Measurements from ENCODE around the gene CAMKMT.

The CAMKMT gene

GRCh38 chr2:44562737-44563136, 201.0 kb downstream of the CAMKMT start:
- DNase-seq (ENCODE audit: low read depth, low spot score), result no peak
- TF ChIP-seq CTCF (IDR thresholded peaks at IDR 0.05; ENCODE audit: insufficient read depth, low read length, missing control alignments), result no peak
- no peak overlapping the region for H3K4me3 ChIP-seq (ENCODE audit: low read depth, low read length)
- POLR2A ChIA-PET, result no interaction called here
- CTCF ChIA-PET, result no interaction called here

DNA sequence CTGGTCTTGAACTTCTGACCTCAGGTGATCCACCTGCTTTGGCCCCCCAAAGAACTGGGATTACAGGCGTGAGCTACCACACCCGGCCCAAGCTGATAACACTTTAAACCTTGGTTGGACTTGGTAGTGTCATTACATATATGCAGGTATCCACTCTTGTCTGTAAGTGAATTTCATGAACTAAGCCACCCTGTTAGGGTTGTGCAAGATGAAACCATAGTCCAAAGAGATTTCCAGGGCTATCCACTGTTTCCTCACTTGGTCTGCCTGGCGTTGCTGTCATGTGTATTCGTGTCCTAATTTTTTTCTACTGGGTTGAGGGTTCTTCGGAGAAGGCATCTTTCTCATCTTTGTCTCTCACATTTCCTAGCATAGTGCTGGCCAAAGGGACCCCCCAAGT, 203.0 kb downstream of the CAMKMT start:
- no peak for DNase-seq (ENCODE audit: low read depth, low spot score)
- ChIA-PET POLR2A (no interaction called here), CTCF (no interaction called here)
- no peak overlapping the region for H3K4me3 ChIP-seq (ENCODE audit: low read depth, low read length)
- no peak for TF ChIP-seq CTCF (IDR thresholded peaks at IDR 0.05; ENCODE audit: insufficient read depth, low read length, missing control alignments)

- ChIA-PET CTCF (interaction anchor here (1.2 kb wide), 1 partner anchor 8 kb away, joined by 5 read pairs; no protein-coding TSS in a partner anchor), POLR2A (no interaction called here)
- no peak for DNase-seq (ENCODE audit: low read depth, low spot score)
- no peak for TF ChIP-seq CTCF (IDR thresholded peaks at IDR 0.05; ENCODE audit: insufficient read depth, low read length, missing control alignments)
- no peak overlapping the region for H3K4me3 ChIP-seq (ENCODE audit: low read depth, low read length)
These were observed 204.3 kb downstream of the CAMKMT start for GRCh38 chr2:44566059-44566458.

DNA sequence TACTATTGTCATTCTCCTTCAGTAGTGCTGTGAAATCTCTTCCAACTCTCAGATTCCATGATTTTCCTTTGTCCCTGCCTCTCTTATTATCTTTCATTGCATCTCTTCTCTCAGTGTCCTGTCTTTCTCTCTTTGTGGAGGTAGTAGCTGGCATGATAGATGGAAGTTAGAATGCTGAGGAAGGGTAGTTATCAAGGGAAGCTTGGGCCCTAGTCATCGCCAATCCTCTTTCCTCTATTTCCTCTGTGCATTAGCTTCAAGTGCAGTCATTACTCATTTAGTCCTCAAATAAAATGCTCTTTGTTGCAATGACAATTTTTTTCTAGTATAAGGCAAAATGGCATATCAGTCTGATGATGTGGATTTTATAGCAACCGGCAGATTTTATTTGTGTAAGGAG, 207.7 kb downstream of the CAMKMT start:
- no peak overlapping the region for H3K4me3 ChIP-seq (ENCODE audit: low read depth, low read length)
- CTCF ChIA-PET, result no interaction called here
- TF ChIP-seq CTCF (IDR thresholded peaks at IDR 0.05; ENCODE audit: insufficient read depth, low read length, missing control alignments), result no peak
- DNase-seq (ENCODE audit: low read depth, low spot score), result no peak
- POLR2A ChIA-PET, result no interaction called here

- TF ChIP-seq CTCF (IDR thresholded peaks at IDR 0.05; ENCODE audit: insufficient read depth, low read length, missing control alignments), result no peak
- POLR2A ChIA-PET, result no interaction called here
- H3K4me3 ChIP-seq (ENCODE audit: low read depth, low read length), result no peak overlapping the region
- DNase-seq (ENCODE audit: low read depth, low spot score), result no peak
- CTCF ChIA-PET, result interaction anchor here (0.9 kb wide), 1 partner anchor 53 kb away, joined by 3 read pairs; no protein-coding TSS in a partner anchor
These were observed 208.5 kb downstream of the CAMKMT start for GRCh38 chr2:44570271-44570670.

- ChIA-PET POLR2A (no interaction called here), CTCF (interaction anchor here (0.9 kb wide), 1 partner anchor 52 kb away, joined by 3 read pairs; no protein-coding TSS in a partner anchor)
- H3K4me3 ChIP-seq (ENCODE audit: low read depth, low read length), result no peak overlapping the region
- DNase-seq (ENCODE audit: low read depth, low spot score), result no peak
- no peak for TF ChIP-seq CTCF (IDR thresholded peaks at IDR 0.05; ENCODE audit: insufficient read depth, low read length, missing control alignments)
These were observed 209.0 kb downstream of the CAMKMT start for GRCh38 chr2:44570777-44571176.

Data from AG04449 (cell line).